SK-N-SH (cell line): ENCODE measurements around the gene KRT84. TPM values are rescaled to one million over a fixed set of nuclear protein-coding genes. Genes with fewer than 3 reads are reported as not detected.

Source experiments
- CTCF ChIA-PET: fragments of 300-600, 350-600 bp; formaldehyde crosslinking; extraction: SDS; loops from one replicate; lab custom pipeline; 2021; lab: Yijun Ruan, JAX
- POLR2A ChIA-PET: fragments of 350-600 bp; sonication (Branson Sonifier 250); formaldehyde crosslinking; extraction: SDS; loops from one replicate; lab custom pipeline; 2020; ENCODE audit warnings: antibody characterized with exemption, inconsistent platforms; lab: Yijun Ruan, JAX
- DNase-seq: peaks from one replicate; pipeline ENCODE4 v3.0.0; 2012
- H2AFZ ChIP-seq: fragments of 200-600 bp; sonication (generic); 2 replicates; pipeline ENCODE4 v1.8.1; 2016; ENCODE audit warnings: antibody characterized with exemption, mild to moderate bottlenecking, low read depth
- H3F3A ChIP-seq: fragments of 200-600 bp; sonication (generic); replicated peaks from 2 replicates; pipeline ENCODE3; 2016; ENCODE audit warnings: antibody characterized with exemption, mild to moderate bottlenecking; ENCODE audit not compliant: insufficient read depth
- H3K27ac ChIP-seq, 2 experiments: fragments of 200-500 bp in 1 of 2; fragments of 200-600 bp in 1 of 2; sonication (Bioruptor generic) in 1 of 2; sonication (generic), shearing (Covaris generic) in 1 of 2; 2 replicates each; pipeline versions ENCODE4 v1.5.1 to v1.6.1; 2014 to 2016; ENCODE audit warnings: low read depth in 2 of 2, inconsistent platforms in 1 of 2, low read length in 1 of 2, mild to moderate bottlenecking in 1 of 2, mixed read lengths in 1 of 2
- H3K27me3 ChIP-seq: fragments of 200-600 bp; sonication (generic), shearing (Covaris generic); 2 replicates; pipeline ENCODE4 v1.6.1; 2016; ENCODE audit warnings: mixed run types; ENCODE audit not compliant: insufficient read depth
- H3K36me3 ChIP-seq, 2 experiments: fragments of 200-500 bp in 1 of 2; fragments of 200-600 bp in 1 of 2; sonication (Bioruptor generic) in 1 of 2; sonication (generic) in 1 of 2; replicated peaks in 1 of 2; 2 replicates each; pipeline versions ENCODE3 to v1.5.1; 2014 to 2016; ENCODE audit warnings: low read length in 1 of 2, mild to moderate bottlenecking in 1 of 2; ENCODE audit not compliant: insufficient read depth in 2 of 2, control insufficient read depth in 1 of 2
- H3K4me1 ChIP-seq, 2 experiments: fragments of 200-500 bp in 1 of 2; fragments of 200-600 bp in 1 of 2; sonication (Bioruptor generic) in 1 of 2; sonication (generic), shearing (Covaris generic) in 1 of 2; 2 replicates each; pipeline versions ENCODE4 v1.5.1 to v1.6.1; 2014 to 2016; ENCODE audit warnings: low read depth in 1 of 2, low read length in 1 of 2, mixed run types in 1 of 2; ENCODE audit not compliant: insufficient read depth in 2 of 2, control insufficient read depth in 1 of 2
- H3K4me2 ChIP-seq: fragments of 200-600 bp; sonication (generic), shearing (Covaris generic); 2 replicates; pipeline ENCODE4 v1.6.1; 2017; ENCODE audit warnings: mixed run types
- H3K4me3 ChIP-seq, 2 experiments: fragments of 200-500 bp in 1 of 2; fragments of 200-600 bp in 1 of 2; sonication (Bioruptor generic) in 1 of 2; sonication (generic), shearing (Covaris generic) in 1 of 2; 2 replicates each; pipeline versions ENCODE4 v1.5.1 to v1.8.1; 2014 to 2016; ENCODE audit warnings: low read depth in 2 of 2, inconsistent platforms in 1 of 2, low read length in 1 of 2, mild to moderate bottlenecking in 1 of 2, mixed read lengths in 1 of 2, moderate library complexity in 1 of 2
- H3K79me2 ChIP-seq: fragments of 200-600 bp; sonication (generic); 2 replicates; pipeline ENCODE4 v1.8.1; 2017; ENCODE audit warnings: mild to moderate bottlenecking; ENCODE audit not compliant: insufficient read depth
- H3K9ac ChIP-seq: fragments of 200-600 bp; sonication (generic); 2 replicates; pipeline ENCODE4 v1.6.1; 2017; ENCODE audit warnings: mixed run types
- H3K9me2 ChIP-seq: fragments of 200-600 bp; sonication (generic); 2 replicates; pipeline ENCODE4 v1.6.1; 2017; ENCODE audit warnings: mixed run types
- H3K9me3 ChIP-seq: fragments of 200-600 bp; sonication (generic); 2 replicates; pipeline ENCODE4 v1.6.1; 2017; ENCODE audit warnings: mixed run types, mild to moderate bottlenecking, moderate library complexity
- H4K20me1 ChIP-seq: fragments of 200-600 bp; sonication (generic); 2 replicates; pipeline ENCODE4 v1.6.1; 2017; ENCODE audit warnings: mild to moderate bottlenecking, mixed run types; ENCODE audit not compliant: insufficient read depth
- CTCF ChIP-seq: fragments of 200-600 bp; sonication (generic); IDR thresholded peaks from 2 replicates; pipeline ENCODE4 v1.6.1; 2017; ENCODE audit warnings: antibody characterized with exemption, mild to moderate bottlenecking, moderate library complexity
- ELF1 ChIP-seq: IDR thresholded peaks from 2 replicates; pipeline ENCODE4 v1.4.0; 2012
- EZH2phosphoT487 ChIP-seq: fragments of 200-600 bp; sonication (generic); IDR thresholded peaks from 2 replicates; pipeline ENCODE4 v1.6.1; 2017; ENCODE audit warnings: low read depth, mixed run types, mild to moderate bottlenecking, antibody characterized with exemption, moderate library complexity, borderline replicate concordance
- FOXJ3 ChIP-seq: sonication (generic); formaldehyde crosslinking; IDR thresholded peaks from 2 replicates; pipeline ENCODE4 v1.5.1; 2020; ENCODE audit warnings: mild to moderate bottlenecking, missing genetic modification reagents
- FOXM1 ChIP-seq: IDR thresholded peaks from 2 replicates; pipeline ENCODE4 v1.4.0; 2012; ENCODE audit warnings: low read depth, mild to moderate bottlenecking
- GATA2 ChIP-seq: sonication (generic); formaldehyde crosslinking; IDR thresholded peaks from 2 replicates; pipeline ENCODE4 v1.5.0; 2020; ENCODE audit warnings: mild to moderate bottlenecking, missing genetic modification reagents
- JUND ChIP-seq: IDR thresholded peaks from 2 replicates; pipeline ENCODE4 v1.4.0; 2012
- RAD21 ChIP-seq: IDR thresholded peaks from 2 replicates; pipeline ENCODE4 v1.6.1; 2012; ENCODE audit warnings: mild to moderate bottlenecking, low read length
- SMC3 ChIP-seq: IDR thresholded peaks from 2 replicates; pipeline ENCODE4 v1.6.1; 2012; ENCODE audit warnings: low read depth, low read length, improper control_type of control experiment
- TAF1 ChIP-seq: IDR thresholded peaks from 2 replicates; pipeline ENCODE4 v1.6.1; 2012; ENCODE audit warnings: low read depth, mild to moderate bottlenecking, low read length, moderate library complexity, borderline replicate concordance
- whole genome bisulfite sequencing: methylation state at CpG from one replicate; pipeline ENCODE4 v1.1.6; 2017; ENCODE audit warnings: low lambda C conversion rate; 5-methylcytosine and 5-hydroxymethylcytosine counted together
- polyA plus RNA-seq, 3 experiments: library from polyadenylated mRNA; depleted of rRNA; stranded (reverse); fragments of >200 nt; gene quantifications; 2 replicates each; pipeline ENCODE4 v1.2.3, GENCODE V29; 2012
- TF ChIP-seq, protein P1 (sequence below): IDR thresholded peaks from 2 replicates; pipeline ENCODE4 v1.6.1; 2012; ENCODE audit warnings: mild to moderate bottlenecking, low read depth, low read length, moderate library complexity
- TF ChIP-seq, protein P2 (sequence below): IDR thresholded peaks from 2 replicates; pipeline ENCODE4 v1.4.0; 2012; ENCODE audit warnings: low read depth, borderline replicate concordance
- TF ChIP-seq, protein P3 (sequence below): fragments of 150-350 bp; IDR thresholded peaks from 2 replicates; pipeline ENCODE4 v1.6.1; 2016; ENCODE audit warnings: mild to moderate bottlenecking, low read depth, low read length

Gene KRT84
- polyA plus RNA-seq, 1 of the 3 experiments (the other 2 are of a cell fraction): not detected

- TF ChIP-seq, protein P1, sequence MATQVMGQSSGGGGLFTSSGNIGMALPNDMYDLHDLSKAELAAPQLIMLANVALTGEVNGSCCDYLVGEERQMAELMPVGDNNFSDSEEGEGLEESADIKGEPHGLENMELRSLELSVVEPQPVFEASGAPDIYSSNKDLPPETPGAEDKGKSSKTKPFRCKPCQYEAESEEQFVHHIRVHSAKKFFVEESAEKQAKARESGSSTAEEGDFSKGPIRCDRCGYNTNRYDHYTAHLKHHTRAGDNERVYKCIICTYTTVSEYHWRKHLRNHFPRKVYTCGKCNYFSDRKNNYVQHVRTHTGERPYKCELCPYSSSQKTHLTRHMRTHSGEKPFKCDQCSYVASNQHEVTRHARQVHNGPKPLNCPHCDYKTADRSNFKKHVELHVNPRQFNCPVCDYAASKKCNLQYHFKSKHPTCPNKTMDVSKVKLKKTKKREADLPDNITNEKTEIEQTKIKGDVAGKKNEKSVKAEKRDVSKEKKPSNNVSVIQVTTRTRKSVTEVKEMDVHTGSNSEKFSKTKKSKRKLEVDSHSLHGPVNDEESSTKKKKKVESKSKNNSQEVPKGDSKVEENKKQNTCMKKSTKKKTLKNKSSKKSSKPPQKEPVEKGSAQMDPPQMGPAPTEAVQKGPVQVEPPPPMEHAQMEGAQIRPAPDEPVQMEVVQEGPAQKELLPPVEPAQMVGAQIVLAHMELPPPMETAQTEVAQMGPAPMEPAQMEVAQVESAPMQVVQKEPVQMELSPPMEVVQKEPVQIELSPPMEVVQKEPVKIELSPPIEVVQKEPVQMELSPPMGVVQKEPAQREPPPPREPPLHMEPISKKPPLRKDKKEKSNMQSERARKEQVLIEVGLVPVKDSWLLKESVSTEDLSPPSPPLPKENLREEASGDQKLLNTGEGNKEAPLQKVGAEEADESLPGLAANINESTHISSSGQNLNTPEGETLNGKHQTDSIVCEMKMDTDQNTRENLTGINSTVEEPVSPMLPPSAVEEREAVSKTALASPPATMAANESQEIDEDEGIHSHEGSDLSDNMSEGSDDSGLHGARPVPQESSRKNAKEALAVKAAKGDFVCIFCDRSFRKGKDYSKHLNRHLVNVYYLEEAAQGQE: no peak
- TF ChIP-seq, protein P2, sequence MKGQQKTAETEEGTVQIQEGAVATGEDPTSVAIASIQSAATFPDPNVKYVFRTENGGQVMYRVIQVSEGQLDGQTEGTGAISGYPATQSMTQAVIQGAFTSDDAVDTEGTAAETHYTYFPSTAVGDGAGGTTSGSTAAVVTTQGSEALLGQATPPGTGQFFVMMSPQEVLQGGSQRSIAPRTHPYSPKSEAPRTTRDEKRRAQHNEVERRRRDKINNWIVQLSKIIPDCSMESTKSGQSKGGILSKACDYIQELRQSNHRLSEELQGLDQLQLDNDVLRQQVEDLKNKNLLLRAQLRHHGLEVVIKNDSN: no peak
- TF ChIP-seq, protein P3, sequence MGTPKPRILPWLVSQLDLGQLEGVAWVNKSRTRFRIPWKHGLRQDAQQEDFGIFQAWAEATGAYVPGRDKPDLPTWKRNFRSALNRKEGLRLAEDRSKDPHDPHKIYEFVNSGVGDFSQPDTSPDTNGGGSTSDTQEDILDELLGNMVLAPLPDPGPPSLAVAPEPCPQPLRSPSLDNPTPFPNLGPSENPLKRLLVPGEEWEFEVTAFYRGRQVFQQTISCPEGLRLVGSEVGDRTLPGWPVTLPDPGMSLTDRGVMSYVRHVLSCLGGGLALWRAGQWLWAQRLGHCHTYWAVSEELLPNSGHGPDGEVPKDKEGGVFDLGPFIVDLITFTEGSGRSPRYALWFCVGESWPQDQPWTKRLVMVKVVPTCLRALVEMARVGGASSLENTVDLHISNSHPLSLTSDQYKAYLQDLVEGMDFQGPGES: no peak
- TF ChIP-seq CTCF: no peak
- TF ChIP-seq FOXJ3 (CRISPR knock-in tag): no peak
- TF ChIP-seq EZH2phosphoT487: no peak
- TF ChIP-seq JUND: no peak
- TF ChIP-seq ELF1: no peak
- TF ChIP-seq SMC3: no peak
- no peak for TF ChIP-seq GATA2 (CRISPR knock-in tag)
- no peak for TF ChIP-seq TAF1
- no peak for TF ChIP-seq RAD21
These were observed 11.2 kb upstream of the KRT84 start (continued) for GRCh38 chr12:52396656-52397055.

GRCh38 chr12:52395761-52396434 is 10.4 kb upstream of the KRT84 start:
- 47% methylated on average over 16 of the region's 20 CpGs for WGBS

More at GRCh38 chr12:52395761-52396434, 10.4 kb upstream of the KRT84 start:
- H3F3A ChIP-seq: no peaks in the 10 kb centered on the region
- H3K9me3 ChIP-seq: no peaks in the 10 kb centered on the region
- peaks cover 0 to 7% of the 10 kb centered on the region in 2 experiments; a peak in 1 of 4 replicates for H3K4me1 ChIP-seq
- H3K36me3 ChIP-seq: no peaks in the 10 kb centered on the region
- no peak overlapping the region for H3K4me3 ChIP-seq
- POLR2A ChIA-PET: no interaction called here
- H3K9ac ChIP-seq: no peak overlapping the region
- CTCF ChIA-PET: interaction anchor here (0.7 to 1.9 kb wide), 8 partner anchors 9 to 585 kb away, joined by 3 to 7 read pairs (median 4); no protein-coding TSS in a partner anchor
- H3K27ac ChIP-seq: no peak overlapping the region
- H3K79me2 ChIP-seq: no peaks in the 10 kb centered on the region
- H3K4me2 ChIP-seq: no peak overlapping the region
- no peak for TF ChIP-seq FOXM1
- TF ChIP-seq CTCF: peak; percentile 39
- no peaks in the 10 kb centered on the region for H3K9me2 ChIP-seq
- H4K20me1 ChIP-seq: no peaks in the 10 kb centered on the region
- DNase-seq: no peak
- peaks cover 37% of the 10 kb centered on the region; the same call in 1 of the 2 replicates for H3K27me3 ChIP-seq
- no peak overlapping the region for H2AFZ ChIP-seq
